Mesendoderm (in vitro differentiated cells): ENCODE results near the gene OR12D2.

Experiments used
- DNase-seq: peaks from one replicate; pipeline ENCODE4 v3.0.0; 2013
- H2AK5ac ChIP-seq: 2 replicates; pipeline ENCODE4 v1.6.1; 2013; ENCODE audit warnings: low read length, inconsistent platforms
- H2BK120ac ChIP-seq: 2 replicates; pipeline ENCODE4 v1.6.1; 2013; ENCODE audit warnings: low read depth, mild to moderate bottlenecking, low read length, moderate library complexity, mixed read lengths
- H2BK15ac ChIP-seq: replicated peaks from 2 replicates; pipeline ENCODE4 v1.6.1; 2013; ENCODE audit warnings: low read depth, mild to moderate bottlenecking, moderate library complexity
- H2BK5ac ChIP-seq: 2 replicates; pipeline ENCODE4 v1.6.1; 2013; ENCODE audit warnings: low read length, inconsistent platforms
- H3K18ac ChIP-seq: 2 replicates; pipeline ENCODE4 v1.6.1; 2013; ENCODE audit warnings: mild to moderate bottlenecking, low read length, mixed read lengths
- H3K23ac ChIP-seq: one replicate; pipeline ENCODE4 v1.6.1; 2013; ENCODE audit warnings: low read length
- H3K27ac ChIP-seq: 2 replicates; pipeline ENCODE4 v1.5.1; 2013; ENCODE audit warnings: low read depth, mild to moderate bottlenecking, inconsistent platforms, low read length, moderate library complexity
- H3K27me3 ChIP-seq: 2 replicates; pipeline ENCODE4 v1.6.1; 2013; ENCODE audit warnings: low read length, control low read depth, mild to moderate bottlenecking, inconsistent platforms; ENCODE audit not compliant: insufficient read depth, poor library complexity
- H3K36me3 ChIP-seq: 2 replicates; pipeline ENCODE4 v1.6.1; 2013; ENCODE audit warnings: low read length, inconsistent platforms; ENCODE audit not compliant: control insufficient read depth, insufficient read depth
- H3K4ac ChIP-seq: one replicate; pipeline ENCODE4 v1.6.1; 2013; ENCODE audit warnings: low read depth, mild to moderate bottlenecking, low read length, moderate library complexity
- H3K4me1 ChIP-seq: 2 replicates; pipeline ENCODE4 v1.6.1; 2013; ENCODE audit warnings: low read depth, low read length, inconsistent platforms; ENCODE audit not compliant: control insufficient read depth
- H3K4me2 ChIP-seq: 2 replicates; pipeline ENCODE4 v1.6.1; 2013; ENCODE audit warnings: low read length
- H3K4me3 ChIP-seq: 2 replicates; pipeline ENCODE4 v1.5.1; 2013; ENCODE audit warnings: mild to moderate bottlenecking, low read length
- H3K56ac ChIP-seq: one replicate; pipeline ENCODE4 v1.6.1; 2013; ENCODE audit warnings: low read length
- H3K79me1 ChIP-seq: 2 replicates; pipeline ENCODE4 v1.6.1; 2013; ENCODE audit warnings: low read length, inconsistent platforms
- H3K79me2 ChIP-seq: 2 replicates; pipeline ENCODE4 v1.6.1; 2013; ENCODE audit warnings: mild to moderate bottlenecking, low read length; ENCODE audit not compliant: control insufficient read depth, insufficient read depth
- H3K9ac ChIP-seq: 2 replicates; pipeline ENCODE4 v1.6.1; 2013; ENCODE audit warnings: low read length, inconsistent platforms
- H4K5ac ChIP-seq: one replicate; pipeline ENCODE4 v1.6.1; 2013; ENCODE audit warnings: low read length
- H4K8ac ChIP-seq: one replicate; pipeline ENCODE4 v1.6.1; 2013; ENCODE audit warnings: low read depth, mild to moderate bottlenecking, control low read depth, low read length, moderate library complexity
- WGBS: extraction: QIAGEN DNeasy Blood & Tissue Kit; methylation state at CpG from one replicate; pipeline ENCODE4 v1.1.7; 2013; ENCODE audit warnings: low lambda C conversion rate, missing lambda C conversion rate; ENCODE audit not compliant: insufficient coverage; ENCODE audit errors: extremely low coverage; 5-methylcytosine and 5-hydroxymethylcytosine counted together

Gene OR12D2

GRCh38 chr6:29376003-29376402 is 19.4 kb upstream of the OR12D2 start:
- Histone ChIP-seq H3K79me1 (no peaks in the 10 kb centered on the region), H3K4me3 (no peak overlapping the region), H3K9ac (no peak overlapping the region), H3K27ac (no peak overlapping the region), H2BK120ac (no peak overlapping the region), H3K79me2 (no peaks in the 10 kb centered on the region), H3K4ac (no peak overlapping the region), H3K36me3 (no peaks in the 10 kb centered on the region), H3K18ac (no peak overlapping the region), H2AK5ac (no peak overlapping the region), H2BK5ac (no peak overlapping the region), H4K8ac (no peak overlapping the region), H3K4me2 (no peak overlapping the region), H4K5ac (no peak overlapping the region), H3K56ac (no peak overlapping the region), H3K23ac (no peak overlapping the region), H2BK15ac (no peak overlapping the region), H3K27me3 (no peaks in the 10 kb centered on the region), H3K4me1 (no peaks in the 10 kb centered on the region)
- peak; percentile 11 for DNase-seq

DNA sequence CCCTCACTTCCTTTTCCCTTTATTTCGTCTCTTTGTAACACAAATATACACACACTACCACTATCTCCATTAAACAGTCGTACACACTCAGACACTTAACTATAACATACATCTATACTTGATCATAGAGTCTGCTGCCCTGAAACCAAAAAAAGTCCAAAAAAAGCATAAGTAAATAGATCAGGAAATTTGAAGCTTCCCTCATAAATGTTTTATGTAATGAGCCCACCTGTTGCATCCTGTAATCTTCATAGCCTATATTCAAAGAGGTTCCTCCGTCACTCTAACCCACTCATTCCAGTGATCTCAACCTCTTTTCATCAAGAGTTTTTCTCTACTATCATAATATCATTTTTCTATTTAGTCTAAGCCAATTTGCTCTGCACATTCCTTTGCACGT is 6.9 kb upstream of the OR12D2 start:
- H3K18ac ChIP-seq, result no peak overlapping the region
- no peak overlapping the region for H3K56ac ChIP-seq
- H2BK5ac ChIP-seq, result no peak overlapping the region
- no peak overlapping the region for H3K4me2 ChIP-seq
- H4K5ac ChIP-seq, result no peak overlapping the region
- no peaks in the 10 kb centered on the region for H3K36me3 ChIP-seq
- H2BK15ac ChIP-seq, result no peak overlapping the region
- no peaks in the 10 kb centered on the region for H3K79me2 ChIP-seq
- no peak overlapping the region for H4K8ac ChIP-seq
- WGBS, result 100% methylated on average over 2 of the region's 4 CpGs
- DNase-seq, result no peak
- no peaks in the 10 kb centered on the region for H3K4me1 ChIP-seq
- H3K9ac ChIP-seq, result no peak overlapping the region
- no peak overlapping the region for H3K27ac ChIP-seq
- H3K23ac ChIP-seq, result no peak overlapping the region
- no peaks in the 10 kb centered on the region for H3K27me3 ChIP-seq
- no peaks in the 10 kb centered on the region for H3K79me1 ChIP-seq
- no peak overlapping the region for H3K4ac ChIP-seq
- H2AK5ac ChIP-seq, result no peak overlapping the region
- H3K4me3 ChIP-seq, result no peak overlapping the region
- H2BK120ac ChIP-seq, result no peak overlapping the region

DNA sequence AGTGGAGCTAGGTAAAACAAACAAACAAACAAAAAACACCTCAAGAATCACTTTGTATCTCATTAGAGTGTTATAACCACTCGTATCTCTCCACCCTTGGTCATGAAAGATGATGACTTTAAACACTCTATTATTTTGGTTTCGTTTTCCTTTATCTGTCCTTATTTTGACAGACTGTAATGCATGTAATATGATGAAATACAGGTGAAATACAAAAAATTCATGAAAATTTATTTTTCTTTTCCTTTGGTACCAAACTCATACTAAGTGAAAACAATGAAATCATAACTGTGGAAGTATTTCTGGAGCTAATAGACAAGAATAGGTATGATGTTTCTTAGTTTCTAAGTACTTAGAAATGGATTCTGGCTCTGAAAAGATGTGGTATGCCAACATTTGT is 4.1 kb downstream of the OR12D2 start:
- no peak overlapping the region for H3K9ac ChIP-seq
- DNase-seq, result no peak
- WGBS, result no CpG with 5 or more reads among the region's 2 CpGs
- no peak overlapping the region for H4K5ac ChIP-seq
- no peak overlapping the region for H2BK120ac ChIP-seq
- H3K79me1 ChIP-seq, result no peaks in the 10 kb centered on the region
- no peaks in the 10 kb centered on the region for H3K36me3 ChIP-seq
- H3K18ac ChIP-seq, result no peak overlapping the region
- H3K27ac ChIP-seq, result no peak overlapping the region
- H2AK5ac ChIP-seq, result no peak overlapping the region
- H3K4ac ChIP-seq, result no peak overlapping the region
- H3K27me3 ChIP-seq, result no peaks in the 10 kb centered on the region
- no peak overlapping the region for H3K4me2 ChIP-seq
- no peak overlapping the region for H2BK5ac ChIP-seq
- H3K4me1 ChIP-seq, result no peaks in the 10 kb centered on the region
- no peak overlapping the region for H3K4me3 ChIP-seq
- no peak overlapping the region for H3K56ac ChIP-seq
- H4K8ac ChIP-seq, result no peak overlapping the region
- H3K79me2 ChIP-seq, result no peaks in the 10 kb centered on the region
- H3K23ac ChIP-seq, result no peak overlapping the region
- no peak overlapping the region for H2BK15ac ChIP-seq

DNA sequence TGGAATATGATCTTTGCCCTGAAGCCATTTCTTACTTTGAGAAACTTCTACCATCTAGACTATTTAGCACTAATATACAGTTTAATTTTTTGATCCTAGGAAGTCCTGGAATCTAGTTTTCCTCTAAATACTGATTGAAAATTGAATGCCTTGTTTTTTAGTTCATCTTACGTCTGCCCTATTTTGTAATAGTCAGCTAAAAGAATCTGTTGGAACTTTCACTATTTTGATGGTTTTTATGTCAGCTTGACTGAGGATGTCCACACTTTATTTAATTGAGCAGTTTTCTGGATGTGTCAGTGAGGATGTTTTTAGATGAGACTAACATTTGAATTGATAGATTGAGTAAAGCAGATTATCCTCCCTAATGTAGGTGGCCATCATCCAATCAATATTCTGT is 8.4 kb downstream of the OR12D2 start:
- Histone ChIP-seq H3K36me3 (no peaks in the 10 kb centered on the region), H2BK120ac (no peak overlapping the region), H3K4me1 (no peaks in the 10 kb centered on the region), H3K27me3 (no peaks in the 10 kb centered on the region), H3K4me3 (no peak overlapping the region), H3K9ac (no peak overlapping the region), H3K4ac (no peak overlapping the region), H3K18ac (no peak overlapping the region), H3K56ac (no peak overlapping the region), H3K27ac (no peak overlapping the region), H4K5ac (no peak overlapping the region), H2BK5ac (no peak overlapping the region), H3K79me2 (no peaks in the 10 kb centered on the region), H3K4me2 (no peak overlapping the region), H2AK5ac (no peak overlapping the region), H4K8ac (no peak overlapping the region), H3K23ac (no peak overlapping the region), H3K79me1 (no peaks in the 10 kb centered on the region), H2BK15ac (no peak overlapping the region)
- DNase-seq, result no peak
- no CpG with 5 or more reads among the region's 1 CpG for WGBS

DNA sequence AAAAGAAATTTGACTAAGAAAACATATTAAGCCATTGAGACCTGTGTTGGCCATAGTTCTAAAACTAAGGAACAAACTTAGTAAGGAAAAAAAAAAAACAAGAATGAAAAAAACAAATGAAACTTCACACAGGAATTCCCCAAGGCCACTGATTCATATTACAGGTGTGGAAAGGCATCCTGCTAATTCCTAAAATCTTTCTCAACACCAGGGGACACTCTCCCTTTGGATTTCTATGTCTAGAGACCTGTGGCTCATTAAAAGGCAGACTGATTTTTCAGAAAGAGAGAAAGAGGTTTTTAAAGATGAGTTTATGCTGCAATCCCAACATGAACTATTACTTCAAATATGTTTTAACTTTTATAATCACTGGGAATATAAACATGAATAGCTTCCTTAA is 19.2 kb downstream of the OR12D2 start, which contains the start of gene OR12D1:
TSS of gene OR12D1 (plus strand) at position 341 of the 400 bp plus-strand sequence.
- Histone ChIP-seq H3K79me1 (no peaks in the 10 kb centered on the region), H2BK120ac (no peak within 1 kb of the TSS)

GRCh38 chr6:29419516-29419915 is 24.1 kb downstream of the OR12D2 start:
- no CpG with 5 or more reads among the region's 3 CpGs for WGBS
- Histone ChIP-seq H3K36me3 (no peaks in the 10 kb centered on the region), H3K9ac (no peak overlapping the region), H3K4ac (no peak overlapping the region), H3K4me3 (no peak overlapping the region), H3K79me1 (no peaks in the 10 kb centered on the region), H3K4me1 (no peaks in the 10 kb centered on the region), H2BK120ac (no peak overlapping the region), H2BK5ac (no peak overlapping the region), H3K56ac (no peak overlapping the region), H3K18ac (no peak overlapping the region), H3K79me2 (no peaks in the 10 kb centered on the region), H3K4me2 (no peak overlapping the region), H2AK5ac (no peak overlapping the region), H3K23ac (no peak overlapping the region), H3K27ac (no peak overlapping the region), H4K5ac (no peak overlapping the region), H4K8ac (no peak overlapping the region), H2BK15ac (no peak overlapping the region), H3K27me3 (no peaks in the 10 kb centered on the region)
- peak; percentile 11 for DNase-seq

More for the DNA sequence above, 19.2 kb downstream of the OR12D2 start, which contains the start of gene OR12D1:
- no peak within 1 kb of the TSS for H4K5ac ChIP-seq
- no peaks in the 10 kb centered on the region for H3K79me2 ChIP-seq
- H2BK15ac ChIP-seq, result no peak within 1 kb of the TSS
- no peak within 1 kb of the TSS for H3K27ac ChIP-seq
- no peak within 1 kb of the TSS for H3K4me3 ChIP-seq
- no peak within 1 kb of the TSS for H4K8ac ChIP-seq
- no peak within 1 kb of the TSS for H3K4me2 ChIP-seq
- no peak within 1 kb of the TSS for H3K23ac ChIP-seq
- no peaks in the 10 kb centered on the region for H3K36me3 ChIP-seq
- H3K4me1 ChIP-seq, result no peaks in the 10 kb centered on the region
- H2BK5ac ChIP-seq, result no peak within 1 kb of the TSS
- peak; percentile 61 for DNase-seq
- H2AK5ac ChIP-seq, result no peak within 1 kb of the TSS
- H3K18ac ChIP-seq, result no peak within 1 kb of the TSS
- no peak within 1 kb of the TSS for H3K9ac ChIP-seq
- no peak within 1 kb of the TSS for H3K4ac ChIP-seq
- H3K27me3 ChIP-seq, result no peaks in the 10 kb centered on the region
- no peak within 1 kb of the TSS for H3K56ac ChIP-seq
